Measurements from ENCODE around the gene EIF4G2. TPM values are rescaled to one million over a fixed set of nuclear protein-coding genes. Genes with fewer than 3 reads are reported as not detected.

EIF4G2 gene
- total RNA-seq, 1 donor from 2014 or later, result 1,058 TPM

DNA sequence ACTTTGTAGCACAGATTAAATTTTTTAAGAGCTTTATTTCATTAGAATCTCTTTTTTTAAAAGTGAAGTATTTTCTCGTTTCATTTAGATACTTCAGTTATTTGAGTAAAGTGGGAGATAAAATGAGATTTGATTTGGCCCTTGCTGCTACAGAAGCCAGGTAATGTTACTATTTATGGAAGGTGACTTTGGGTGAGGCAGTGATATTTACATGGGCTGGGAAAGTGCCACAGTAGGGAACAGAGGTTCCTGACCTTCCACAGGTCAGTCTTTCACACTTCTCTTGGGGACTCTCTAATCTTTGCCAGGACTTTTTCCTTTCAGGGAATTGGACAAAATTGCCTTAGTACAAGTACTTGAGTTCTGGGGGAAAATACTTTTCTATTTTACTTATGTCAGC is 37.3 kb downstream of the EIF4G2 start:
- DNase-seq (ENCODE audit: low spot score), result no peak

- DNase-seq (ENCODE audit: low spot score), result peak; percentile 41
Observed at GRCh38 chr11:10770626-10771254, 38.0 kb downstream of the EIF4G2 start.

- no peak for DNase-seq (ENCODE audit: low spot score)
Observed at GRCh38 chr11:10764412-10764811, 44.3 kb downstream of the EIF4G2 start.

- DNase-seq (ENCODE audit: low spot score), result no peak
Observed at GRCh38 chr11:10763766-10764165, 45.0 kb downstream of the EIF4G2 start.

GRCh38 chr11:10762913-10763421 is 45.8 kb downstream of the EIF4G2 start:
- no peak for DNase-seq (ENCODE audit: low spot score)

DNA sequence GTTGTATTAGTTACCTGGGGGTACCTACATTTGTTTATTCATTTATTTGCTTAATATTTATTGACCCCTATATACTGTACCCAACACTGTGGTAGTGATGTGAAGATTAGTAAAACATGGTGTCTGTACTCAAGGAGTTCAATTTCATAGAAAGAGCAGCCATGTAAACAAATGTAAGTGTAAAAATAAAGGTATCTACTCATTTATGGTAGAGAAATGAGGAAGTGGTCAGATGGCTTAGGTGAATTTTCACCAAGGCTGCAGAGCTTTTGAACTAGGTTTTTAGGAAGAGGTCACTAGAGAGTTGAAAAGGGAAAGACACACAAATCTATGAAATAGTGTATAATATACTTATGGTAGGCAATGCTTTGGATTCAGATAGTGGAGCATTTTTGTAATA is 46.5 kb downstream of the EIF4G2 start:
- no peak for DNase-seq (ENCODE audit: low spot score)

DNA sequence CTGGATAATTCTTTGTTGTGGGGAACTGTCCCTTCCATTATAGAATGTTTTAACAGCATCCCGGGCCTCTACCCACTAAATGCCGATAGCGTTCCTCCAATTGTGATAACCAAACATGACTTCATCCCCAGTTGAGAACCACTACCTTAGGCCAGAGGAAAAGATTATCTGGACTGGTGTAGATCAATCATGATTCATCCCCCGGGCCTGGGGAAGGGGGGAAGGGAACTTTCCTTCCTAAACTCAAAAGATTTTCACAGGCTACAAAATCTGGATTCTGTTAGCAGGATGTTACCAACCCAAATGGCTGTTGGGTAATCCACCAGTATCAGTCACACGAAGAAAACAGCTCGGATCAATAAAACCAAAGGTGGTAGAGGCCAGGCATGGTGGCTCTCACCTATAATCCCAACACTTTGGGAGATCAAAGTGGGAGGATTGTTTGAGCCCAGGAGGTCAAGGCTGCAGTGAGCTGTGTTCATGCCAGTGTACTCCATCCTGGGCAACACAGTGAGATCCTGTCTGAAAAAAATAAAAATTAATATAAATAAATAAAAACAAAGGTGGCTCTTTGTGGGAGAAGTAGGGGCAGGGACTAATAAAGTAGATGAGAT is 47.5 kb downstream of the EIF4G2 start:
- no peak for DNase-seq (ENCODE audit: low spot score)

GRCh38 chr11:10758957-10759356 is 49.8 kb downstream of the EIF4G2 start:
- no peak for DNase-seq (ENCODE audit: low spot score)

GRCh38 chr11:10752486-10752885 is 56.2 kb downstream of the EIF4G2 start:
- no peak for DNase-seq (ENCODE audit: low spot score)

DNA sequence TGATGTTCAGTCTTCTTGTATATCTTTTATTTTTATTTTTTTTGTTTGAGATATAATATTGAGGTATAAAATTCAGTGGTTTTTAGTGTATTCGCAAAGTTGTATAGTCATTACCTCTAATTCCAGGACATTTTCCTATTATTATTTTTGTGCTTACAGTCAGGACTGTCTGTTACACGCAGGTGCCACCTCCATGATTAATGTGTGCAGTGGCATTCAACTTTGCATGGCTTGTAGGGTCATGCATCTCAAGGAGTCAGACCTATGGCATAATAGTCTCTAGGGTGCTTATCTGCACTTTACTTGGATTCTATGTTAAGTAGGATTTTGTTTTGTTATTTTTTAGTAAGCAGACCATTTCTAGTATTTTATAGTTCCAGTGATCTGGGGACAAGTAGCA is 56.7 kb downstream of the EIF4G2 start:
- no peak for DNase-seq (ENCODE audit: low spot score)

DNA sequence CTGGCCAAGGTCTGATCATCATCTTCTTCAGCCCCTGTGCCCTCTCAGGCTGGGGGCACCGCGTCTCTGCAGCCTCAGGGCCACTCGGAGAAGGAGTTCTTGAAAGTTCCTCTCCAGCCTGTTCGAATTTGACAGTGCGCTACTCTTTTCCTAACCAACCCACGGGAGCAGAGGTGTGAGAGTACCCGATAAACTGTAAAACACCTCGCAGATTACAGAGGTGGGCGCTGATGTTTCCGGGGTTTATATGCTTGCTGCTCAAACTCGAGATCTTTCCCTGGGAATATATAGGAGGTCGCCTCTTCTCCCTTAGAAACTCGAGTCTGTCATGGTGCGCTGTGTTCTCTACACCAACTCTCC is 57.2 kb downstream of the EIF4G2 start:
- no peak for DNase-seq (ENCODE audit: low spot score)

DNA sequence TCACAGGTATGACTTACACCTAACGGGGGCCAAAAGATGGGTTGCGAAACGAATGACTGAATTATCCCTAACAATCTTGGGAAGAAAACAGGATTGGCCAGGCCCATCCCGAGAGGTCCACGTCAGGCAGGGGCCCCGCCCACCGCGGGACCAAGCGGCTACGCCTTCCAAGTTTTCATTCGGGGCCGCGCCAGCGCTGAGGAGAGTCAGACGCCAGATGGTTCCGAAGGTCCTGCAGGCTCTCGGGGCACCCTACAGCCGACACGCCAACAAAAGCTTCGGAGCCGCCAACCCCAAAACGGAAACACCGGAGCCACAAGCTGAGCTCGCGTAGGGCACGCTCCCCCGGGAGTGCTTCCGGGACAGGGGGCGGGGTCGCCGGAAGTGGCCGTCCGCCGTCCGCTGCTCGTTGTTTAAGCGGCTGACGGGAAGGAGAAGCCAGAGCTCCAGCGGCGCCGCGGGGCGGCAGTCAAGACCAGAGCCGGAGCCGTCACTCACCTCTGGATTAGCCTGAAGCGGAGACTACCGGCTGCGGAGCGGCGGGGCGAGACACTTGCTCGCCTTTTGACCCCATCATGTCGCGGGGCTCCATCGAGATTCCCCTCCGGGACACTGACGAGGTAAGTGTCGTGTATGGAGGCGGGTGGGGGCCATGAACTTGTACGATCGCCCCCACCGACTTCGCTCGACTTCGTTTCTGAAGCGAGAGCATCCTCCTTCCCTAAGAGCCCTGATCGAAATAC is 57.7 kb downstream of the EIF4G2 start, which contains the start of gene CTR9:
CTR9 (plus strand) TSS at position 409 of the 743 bp plus-strand sequence; CDS start at position 576, 167 bp downstream.
- peak; percentile 93 for DNase-seq (ENCODE audit: low spot score)

DNA sequence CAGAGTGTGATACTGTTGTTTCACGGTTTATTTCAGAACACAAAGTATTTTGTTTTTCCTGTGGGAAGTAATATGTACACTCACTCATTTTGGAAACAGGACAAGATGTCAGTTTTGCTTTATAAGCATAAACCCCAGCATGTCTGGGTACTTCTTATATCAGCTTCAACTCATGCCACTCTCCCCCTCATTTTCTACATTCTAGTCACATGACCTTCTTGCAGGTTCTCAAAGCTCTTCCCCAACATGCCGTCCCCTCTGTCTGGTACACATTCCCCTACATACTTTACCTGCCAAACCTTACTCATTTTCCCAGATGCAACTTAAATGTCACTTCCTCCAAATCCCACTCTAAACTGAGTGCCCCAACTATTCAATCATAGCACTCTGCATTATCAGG is 59.2 kb downstream of the EIF4G2 start:
- DNase-seq (ENCODE audit: low spot score), result no peak

DNA sequence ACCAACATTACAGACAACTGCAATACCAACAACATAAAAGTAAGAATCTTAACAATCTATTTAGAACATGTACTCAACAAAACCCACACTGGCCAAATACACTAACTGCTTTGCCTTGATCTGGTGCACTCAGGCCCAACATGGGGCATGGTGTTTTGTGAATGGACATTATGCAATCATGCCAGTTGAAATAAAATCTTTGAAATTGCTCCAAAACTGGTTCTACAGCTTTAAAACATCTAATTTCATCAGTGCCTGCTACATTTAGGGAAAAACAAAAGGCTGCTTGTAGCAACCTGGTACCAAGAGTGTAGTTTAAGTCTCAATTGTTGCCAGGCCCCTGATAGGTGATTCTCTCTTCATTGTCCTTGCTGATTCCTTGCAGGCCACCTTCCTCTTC is 61.0 kb downstream of the EIF4G2 start:
- no peak for DNase-seq (ENCODE audit: low spot score)

Other genes with a start within 250 kb of the EIF4G2 start
- gene LYVE1, start 240.3 kb downstream of the EIF4G2 start, total RNA-seq, result 19.7 TPM
- 112 TPM for gene IRAG1, start 115.2 kb downstream of the EIF4G2 start, total RNA-seq
- gene CTR9, start 57.7 kb downstream of the EIF4G2 start, total RNA-seq, result 32.2 TPM
- gene ZBED5, start 49.1 kb upstream of the EIF4G2 start, total RNA-seq, result 39.1 TPM